Measurements from ENCODE around the gene IKZF1.

Gene IKZF1

GRCh38 chr7:50358041-50358705 is 53.7 kb downstream of the IKZF1 start:
- Histone ChIP-seq H3K4me1 (ENCODE audit: control insufficient read depth, insufficient read depth, low read length) (no peaks in the 10 kb centered on the region), H3K27ac (ENCODE audit: low read depth, low read length) (no peak overlapping the region), H3K4me3 (ENCODE audit: low read length) (no peak overlapping the region), H3K36me3 (ENCODE audit: control insufficient read depth, insufficient read depth, low read length) (no peaks in the 10 kb centered on the region), H3K9ac (ENCODE audit: low read length) (no peak overlapping the region), H3K27me3 (ENCODE audit: control insufficient read depth, insufficient read depth, low read length) (no peaks in the 10 kb centered on the region)

GRCh38 chr7:50358779-50359178 is 54.3 kb downstream of the IKZF1 start:
- H3K27ac ChIP-seq (ENCODE audit: low read depth, low read length), result no peak overlapping the region
- H3K36me3 ChIP-seq (ENCODE audit: control insufficient read depth, insufficient read depth, low read length), result no peaks in the 10 kb centered on the region
- no peaks in the 10 kb centered on the region for H3K4me1 ChIP-seq (ENCODE audit: control insufficient read depth, insufficient read depth, low read length)
- H3K4me3 ChIP-seq (ENCODE audit: low read length), result no peak overlapping the region
- no peaks in the 10 kb centered on the region for H3K27me3 ChIP-seq (ENCODE audit: control insufficient read depth, insufficient read depth, low read length)
- H3K9ac ChIP-seq (ENCODE audit: low read length), result no peak overlapping the region

- Histone ChIP-seq H3K4me1 (ENCODE audit: control insufficient read depth, insufficient read depth, low read length) (no peaks in the 10 kb centered on the region), H3K27me3 (ENCODE audit: control insufficient read depth, insufficient read depth, low read length) (no peaks in the 10 kb centered on the region), H3K36me3 (ENCODE audit: control insufficient read depth, insufficient read depth, low read length) (no peaks in the 10 kb centered on the region), H3K27ac (ENCODE audit: low read depth, low read length) (no peak overlapping the region), H3K4me3 (ENCODE audit: low read length) (no peak overlapping the region), H3K9ac (ENCODE audit: low read length) (no peak overlapping the region)
Observed at GRCh38 chr7:50359258-50359994, 54.9 kb downstream of the IKZF1 start.

- Histone ChIP-seq H3K9ac (ENCODE audit: low read length) (no peak overlapping the region), H3K4me3 (ENCODE audit: low read length) (no peak overlapping the region), H3K27ac (ENCODE audit: low read depth, low read length) (no peak overlapping the region), H3K36me3 (ENCODE audit: control insufficient read depth, insufficient read depth, low read length) (no peaks in the 10 kb centered on the region), H3K27me3 (ENCODE audit: control insufficient read depth, insufficient read depth, low read length) (no peaks in the 10 kb centered on the region), H3K4me1 (ENCODE audit: control insufficient read depth, insufficient read depth, low read length) (no peaks in the 10 kb centered on the region)
Observed at GRCh38 chr7:50359995-50360925, 55.7 kb downstream of the IKZF1 start.

- no peaks in the 10 kb centered on the region for H3K4me1 ChIP-seq (ENCODE audit: control insufficient read depth, insufficient read depth, low read length)
- H3K27me3 ChIP-seq (ENCODE audit: control insufficient read depth, insufficient read depth, low read length), result no peaks in the 10 kb centered on the region
- H3K36me3 ChIP-seq (ENCODE audit: control insufficient read depth, insufficient read depth, low read length), result no peaks in the 10 kb centered on the region
- no peak overlapping the region for H3K9ac ChIP-seq (ENCODE audit: low read length)
- no peak overlapping the region for H3K4me3 ChIP-seq (ENCODE audit: low read length)
- no peak overlapping the region for H3K27ac ChIP-seq (ENCODE audit: low read depth, low read length)
Observed at GRCh38 chr7:50362142-50362541, 57.6 kb downstream of the IKZF1 start.

- no peak overlapping the region for H3K4me3 ChIP-seq (ENCODE audit: low read length)
- no peaks in the 10 kb centered on the region for H3K36me3 ChIP-seq (ENCODE audit: control insufficient read depth, insufficient read depth, low read length)
- no peak overlapping the region for H3K27ac ChIP-seq (ENCODE audit: low read depth, low read length)
- no peaks in the 10 kb centered on the region for H3K4me1 ChIP-seq (ENCODE audit: control insufficient read depth, insufficient read depth, low read length)
- H3K27me3 ChIP-seq (ENCODE audit: control insufficient read depth, insufficient read depth, low read length), result no peaks in the 10 kb centered on the region
- no peak overlapping the region for H3K9ac ChIP-seq (ENCODE audit: low read length)
Observed at GRCh38 chr7:50362712-50363282, 58.3 kb downstream of the IKZF1 start.

- Histone ChIP-seq H3K4me1 (ENCODE audit: control insufficient read depth, insufficient read depth, low read length) (no peaks in the 10 kb centered on the region), H3K27me3 (ENCODE audit: control insufficient read depth, insufficient read depth, low read length) (no peaks in the 10 kb centered on the region), H3K27ac (ENCODE audit: low read depth, low read length) (no peak overlapping the region), H3K36me3 (ENCODE audit: control insufficient read depth, insufficient read depth, low read length) (no peaks in the 10 kb centered on the region), H3K4me3 (ENCODE audit: low read length) (no peak overlapping the region), H3K9ac (ENCODE audit: low read length) (no peak overlapping the region)
Observed at GRCh38 chr7:50363327-50364060, 59.0 kb downstream of the IKZF1 start.

GRCh38 chr7:50364645-50365044 is 60.1 kb downstream of the IKZF1 start:
- Histone ChIP-seq H3K4me3 (ENCODE audit: low read length) (no peak overlapping the region), H3K27ac (ENCODE audit: low read depth, low read length) (no peak overlapping the region)

GRCh38 chr7:50366311-50366710 is 61.8 kb downstream of the IKZF1 start:
- Histone ChIP-seq H3K4me3 (ENCODE audit: low read length) (no peak overlapping the region), H3K27me3 (ENCODE audit: control insufficient read depth, insufficient read depth, low read length) (no peaks in the 10 kb centered on the region), H3K36me3 (ENCODE audit: control insufficient read depth, insufficient read depth, low read length) (no peaks in the 10 kb centered on the region), H3K27ac (ENCODE audit: low read depth, low read length) (no peak overlapping the region), H3K4me1 (ENCODE audit: control insufficient read depth, insufficient read depth, low read length) (no peaks in the 10 kb centered on the region), H3K9ac (ENCODE audit: low read length) (no peak overlapping the region)

More at GRCh38 chr7:50364645-50365044, 60.1 kb downstream of the IKZF1 start:
- H3K4me1 ChIP-seq (ENCODE audit: control insufficient read depth, insufficient read depth, low read length), result no peaks in the 10 kb centered on the region
- no peaks in the 10 kb centered on the region for H3K27me3 ChIP-seq (ENCODE audit: control insufficient read depth, insufficient read depth, low read length)
- no peak overlapping the region for H3K9ac ChIP-seq (ENCODE audit: low read length)
- no peaks in the 10 kb centered on the region for H3K36me3 ChIP-seq (ENCODE audit: control insufficient read depth, insufficient read depth, low read length)

- no peaks in the 10 kb centered on the region for H3K27me3 ChIP-seq (ENCODE audit: control insufficient read depth, insufficient read depth, low read length)
- no peak overlapping the region for H3K27ac ChIP-seq (ENCODE audit: low read depth, low read length)
- H3K9ac ChIP-seq (ENCODE audit: low read length), result no peak overlapping the region
- H3K4me1 ChIP-seq (ENCODE audit: control insufficient read depth, insufficient read depth, low read length), result no peaks in the 10 kb centered on the region
- H3K4me3 ChIP-seq (ENCODE audit: low read length), result no peak overlapping the region
- no peaks in the 10 kb centered on the region for H3K36me3 ChIP-seq (ENCODE audit: control insufficient read depth, insufficient read depth, low read length)
Observed at GRCh38 chr7:50367100-50367499, 62.6 kb downstream of the IKZF1 start.

GRCh38 chr7:50367570-50367969 is 63.1 kb downstream of the IKZF1 start:
- H3K27ac ChIP-seq (ENCODE audit: low read depth, low read length), result no peak overlapping the region
- H3K36me3 ChIP-seq (ENCODE audit: control insufficient read depth, insufficient read depth, low read length), result no peaks in the 10 kb centered on the region
- no peaks in the 10 kb centered on the region for H3K27me3 ChIP-seq (ENCODE audit: control insufficient read depth, insufficient read depth, low read length)
- no peaks in the 10 kb centered on the region for H3K4me1 ChIP-seq (ENCODE audit: control insufficient read depth, insufficient read depth, low read length)
- H3K4me3 ChIP-seq (ENCODE audit: low read length), result no peak overlapping the region
- no peak overlapping the region for H3K9ac ChIP-seq (ENCODE audit: low read length)

All from rectal smooth muscle tissue (tissue), 1 donor.